ENCODE data around the gene LARP4B. TPM values are rescaled to one million over a fixed set of nuclear protein-coding genes. Genes with fewer than 3 reads are reported as not detected.

The LARP4B gene
- total and polyA plus RNA-seq, 2 donors (not counting 3 experiments of a cell fraction or from before 2014, with no cell fraction given): 27.4 to 101 TPM

GRCh38 chr10:787933-788651 lies 143.4 kb downstream of the LARP4B start:
- H3K36me3 ChIP-seq (ENCODE audit: control insufficient read depth in 2 of 2, extremely low read depth in 1 of 2, insufficient read depth in 2 of 2, low read length in 2 of 2): no peaks in the 10 kb centered on the region
- POLR2A ChIA-PET: no interaction called here
- DNase-seq (ENCODE audit: low read depth, low spot score) (no peak), FAIRE-seq (no peak)
- dilution Hi-C loops (cut with MboI; ENCODE audit: extremely low pct_ligation_motif_present, low sequenced_read_pairs): no loop called here
- H3K79me2 ChIP-seq (ENCODE audit: control insufficient read depth, insufficient read depth, low read length): no peaks in the 10 kb centered on the region
- intact Hi-C loops (cut with micrococcal nuclease): no loop called here
- no TSS peak for BruUV-seq (replicated peaks)
- no peak overlapping the region for H2AFZ ChIP-seq (ENCODE audit: low read depth, low read length)
- no peaks in the 10 kb centered on the region for H3K9me1 ChIP-seq (replicated peaks; ENCODE audit: control insufficient read depth, extremely low read depth, insufficient read depth, low read length)
- H3K9me3 ChIP-seq (replicated peaks; ENCODE audit: control insufficient read depth, insufficient read depth, low read length): no peaks in the 10 kb centered on the region
- H3K4me3 ChIP-seq (replicated peaks in 1 of 3; ENCODE audit: insufficient read depth in 1 of 3, low read depth in 1 of 3, low read length in 3 of 3): no peak overlapping the region
- H3K4me2 ChIP-seq (ENCODE audit: insufficient read depth, low read length): no peak overlapping the region
- H4K20me1 ChIP-seq (replicated peaks; ENCODE audit: control insufficient read depth, extremely low read depth, insufficient read depth, low read length): no peaks in the 10 kb centered on the region
- peaks cover 2% of the 10 kb centered on the region for H3K4me1 ChIP-seq (ENCODE audit: control insufficient read depth, extremely low read depth, insufficient read depth, low read length)
- TF ChIP-seq FOS (IDR thresholded peaks at IDR 0.05; ENCODE audit: borderline replicate concordance, insufficient read depth, low read length): no peak
- TF ChIP-seq POLR2A (IDR thresholded peaks at IDR 0.05; ENCODE audit: low read depth, low read length): no peak
- no peak for TF ChIP-seq EZH2 (IDR thresholded peaks at IDR 0.05; ENCODE audit: borderline replicate concordance, low read depth, low read length, severe bottlenecking)
- TF ChIP-seq JUN (IDR thresholded peaks at IDR 0.05; ENCODE audit: borderline replicate concordance, insufficient read depth, insufficient read length, low read depth): no peak
- no peak for TF ChIP-seq POLR2AphosphoS5 (IDR thresholded peaks at IDR 0.05; ENCODE audit: insufficient read depth, low read depth, low read length)
- TF ChIP-seq MYC (IDR thresholded peaks at IDR 0.05; ENCODE audit: low read depth, low read length): no peak
- no peak for TF ChIP-seq CTCF (IDR thresholded peaks at IDR 0.05; ENCODE audit: extremely low read depth in 1 of 2, insufficient read depth in 1 of 2, low read depth in 1 of 2, low read length in 2 of 2)
- TF ChIP-seq GATA2 (IDR thresholded peaks at IDR 0.05; ENCODE audit: insufficient read depth, insufficient read length, low read depth, low read length): no peak
- no peak for TF ChIP-seq MAX (IDR thresholded peaks at IDR 0.05; ENCODE audit: insufficient read depth, insufficient read length)
- H3K27ac ChIP-seq (ENCODE audit: insufficient read depth, low read depth, low read length): no peak overlapping the region
- CTCF ChIA-PET: interaction anchor here (1.0 to 3.6 kb wide), 4 partner anchors 277 to 374 kb away, joined by 3 to 33 read pairs (median 3); no protein-coding TSS in a partner anchor
- H3K27me3 ChIP-seq (ENCODE audit: control insufficient read depth in 2 of 2, insufficient read depth in 2 of 2, low read length in 2 of 2): no peaks in the 10 kb centered on the region
- H3K9ac ChIP-seq (replicated peaks; ENCODE audit: extremely low read depth, insufficient read depth, low read length): no peak overlapping the region

Data from endothelial cell of umbilical vein (primary cell).